Neural progenitor cell (in vitro differentiated cells): ENCODE measurements around the gene CHCT1. TPM values are rescaled to one million over a fixed set of nuclear protein-coding genes. Genes with fewer than 3 reads are reported as not detected.

Experiments
- DNase-seq: peaks from one replicate; pipeline ENCODE4 v3.0.0-alpha.2; 2016; ENCODE audit warnings: low spot score
- H2AFZ ChIP-seq: fragments of 200-600 bp; sonication (generic); replicated peaks from 2 replicates; pipeline ENCODE4 v1.6.1; 2016; ENCODE audit warnings: antibody characterized with exemption
- H3F3A ChIP-seq: fragments of 200-600 bp; sonication (generic); 2 replicates; pipeline ENCODE4 v1.6.1; 2016; ENCODE audit warnings: antibody characterized with exemption, low read depth
- H3K27ac ChIP-seq: fragments of 200-600 bp; sonication (generic); 2 replicates; pipeline ENCODE4 v1.5.1; 2016; ENCODE audit warnings: mild to moderate bottlenecking
- H3K27me3 ChIP-seq: fragments of 200-600 bp; sonication (generic); 2 replicates; pipeline ENCODE4 v1.6.1; 2016; ENCODE audit warnings: mild to moderate bottlenecking, moderate library complexity
- H3K36me3 ChIP-seq: fragments of 200-600 bp; sonication (generic); 2 replicates; pipeline ENCODE4 v1.5.1; 2016
- H3K4me1 ChIP-seq: fragments of 200-600 bp; sonication (generic); 2 replicates; pipeline ENCODE4 v1.6.1; 2016; ENCODE audit warnings: mixed run types
- H3K4me2 ChIP-seq: fragments of 200-600 bp; sonication (generic); 2 replicates; pipeline ENCODE4 v1.6.1; 2016
- H3K4me3 ChIP-seq: fragments of 200-600 bp; sonication (generic); 2 replicates; pipeline ENCODE4 v1.5.1; 2016
- H3K79me2 ChIP-seq: fragments of 200-600 bp; sonication (generic); 2 replicates; pipeline ENCODE4 v1.6.1; 2016; ENCODE audit warnings: low read depth
- H3K9ac ChIP-seq: fragments of 200-600 bp; sonication (generic); 2 replicates; pipeline ENCODE4 v1.6.1; 2016
- H3K9me3 ChIP-seq: fragments of 200-600 bp; sonication (generic); 2 replicates; pipeline ENCODE4 v1.5.1; 2016; ENCODE audit warnings: low read depth
- H4K20me1 ChIP-seq: fragments of 200-600 bp; sonication (generic); 2 replicates; pipeline ENCODE4 v1.6.1; 2016; ENCODE audit warnings: low read depth
- H3K27ac Mint-ChIP-seq: 3 replicates; pipeline ENCODE4 v1.8.0; 2021; ENCODE audit warnings: mixed read lengths
- H3K27me3 Mint-ChIP-seq: 2 replicates; pipeline ENCODE4 v1.8.0; 2022; ENCODE audit warnings: low read depth, mild to moderate bottlenecking, inconsistent platforms, moderate library complexity, mixed read lengths; ENCODE audit not compliant: insufficient read depth
- H3K36me3 Mint-ChIP-seq: 3 replicates; pipeline ENCODE4 v1.8.0; 2021; ENCODE audit warnings: mixed read lengths
- H3K4me1 Mint-ChIP-seq: 3 replicates; pipeline ENCODE4 v1.8.0; 2021; ENCODE audit warnings: mixed read lengths
- H3K4me3 Mint-ChIP-seq: 3 replicates; pipeline ENCODE4 v1.8.0; 2021; ENCODE audit warnings: mild to moderate bottlenecking, moderate library complexity, mixed read lengths
- H3K9me3 Mint-ChIP-seq: 3 replicates; pipeline ENCODE4 v1.8.0; 2020; ENCODE audit warnings: mixed read lengths
- CTCF ChIP-seq: fragments of 200-600 bp; sonication (generic); IDR thresholded peaks from 2 replicates; pipeline ENCODE4 v1.5.1; 2017; ENCODE audit warnings: antibody characterized with exemption, mild to moderate bottlenecking
- EZH2 ChIP-seq: fragments of 200-600 bp; sonication (generic); IDR thresholded peaks from 2 replicates; pipeline ENCODE4 v1.6.1; 2017; ENCODE audit warnings: antibody characterized with exemption, mild to moderate bottlenecking, moderate library complexity
- EZH2phosphoT487 ChIP-seq: fragments of 200-600 bp; sonication (generic); IDR thresholded peaks from 2 replicates; pipeline ENCODE4 v1.6.1; 2017; ENCODE audit warnings: antibody characterized with exemption
- total RNA-seq: library from RNA; depleted of rRNA; stranded (reverse); fragments of >200 nt; gene quantifications from 2 replicates; pipeline ENCODE4 v1.2.3, GENCODE V29; 2015; ENCODE audit warnings: low replicate concordance

The CHCT1 gene
- total RNA-seq, 1 donor from 2014 or later, result not detected

DNA sequence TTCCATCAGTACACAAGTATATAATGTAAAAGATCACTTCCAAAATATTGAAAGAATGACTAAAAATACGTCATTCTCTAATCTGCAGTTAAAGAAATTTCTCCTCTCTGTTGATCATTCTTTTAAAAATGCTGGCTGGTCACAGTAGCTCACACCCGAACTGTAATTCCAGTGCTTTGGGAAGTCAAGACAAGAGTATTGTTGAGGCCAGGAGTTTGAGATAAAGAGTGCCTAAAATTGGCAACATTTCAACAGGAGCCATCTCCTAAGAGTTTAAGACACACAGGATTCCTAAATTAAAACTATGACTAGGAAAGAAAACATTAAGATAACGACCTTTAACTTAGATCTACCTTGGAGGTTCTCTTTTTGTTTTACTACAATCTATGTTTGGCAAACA is 25.9 kb upstream of the CHCT1 start:
- Mint-ChIP-seq H3K27me3 (peaks cover 7% of the 10 kb centered on the region), H3K4me3 (no peak overlapping the region), H3K9me3 (no peaks in the 10 kb centered on the region), H3K27ac (no peak overlapping the region), H3K4me1 (peaks cover 13% of the 10 kb centered on the region), H3K36me3 (no peaks in the 10 kb centered on the region)
- Histone ChIP-seq H3K9me3 (no peaks in the 10 kb centered on the region), H3K36me3 (no peaks in the 10 kb centered on the region), H3K27me3 (no peaks in the 10 kb centered on the region), H3K4me2 (no peak overlapping the region), H3K4me1 (peaks cover 7% of the 10 kb centered on the region), H3K9ac (no peak overlapping the region), H3F3A (peaks cover 20% of the 10 kb centered on the region), H3K4me3 (no peak overlapping the region), H4K20me1 (no peaks in the 10 kb centered on the region), H3K27ac (no peak overlapping the region), H3K79me2 (peaks cover 3% of the 10 kb centered on the region), H2AFZ (no peak overlapping the region)
- DNase-seq, result no peak
- TF ChIP-seq CTCF, result no peak
- no peak for TF ChIP-seq EZH2
- no peak for TF ChIP-seq EZH2phosphoT487

DNA sequence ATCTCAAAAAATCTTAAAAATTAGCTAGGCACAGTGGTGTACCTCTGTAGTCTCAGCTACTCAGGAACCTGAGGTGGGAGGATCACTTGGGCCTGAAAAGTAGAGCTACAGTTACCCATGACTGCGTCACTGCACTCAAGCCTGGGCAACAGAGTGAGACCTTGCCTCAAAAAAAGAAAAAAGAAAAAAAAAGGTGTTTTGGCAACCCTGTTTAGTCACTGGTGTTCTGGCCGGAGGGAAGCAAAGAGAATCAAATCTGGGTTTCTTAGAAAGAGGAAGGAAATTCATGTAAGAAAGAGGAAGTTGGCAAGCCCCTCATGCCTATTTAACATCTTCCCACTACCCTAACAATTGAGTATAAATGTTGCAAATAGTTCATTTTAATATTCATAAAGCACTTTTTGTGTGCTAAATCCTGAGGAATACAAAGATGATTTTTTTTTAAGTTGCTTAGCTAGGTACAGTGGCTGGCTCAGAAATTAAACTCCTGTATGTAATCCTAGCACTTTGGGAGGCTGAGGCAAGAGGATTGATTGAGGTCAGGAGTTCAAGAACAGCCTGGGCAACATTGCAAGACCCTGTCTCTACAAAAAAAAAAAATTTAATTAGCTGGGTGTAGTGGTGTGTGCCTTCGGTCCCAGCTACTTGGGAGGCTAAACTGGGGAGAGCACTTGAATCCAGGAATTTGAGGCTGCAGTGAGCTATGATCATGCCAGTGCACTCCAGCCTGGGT is 23.9 kb upstream of the CHCT1 start:
- Histone ChIP-seq H3K9ac (no peak overlapping the region), H3K4me3 (no peak overlapping the region), H3K9me3 (no peaks in the 10 kb centered on the region), H3K36me3 (no peaks in the 10 kb centered on the region), H3K4me1 (peaks cover under 1% of the 10 kb centered on the region), H2AFZ (no peak overlapping the region), H3K27ac (no peak overlapping the region), H3K79me2 (no peaks in the 10 kb centered on the region), H3K27me3 (no peaks in the 10 kb centered on the region), H4K20me1 (no peaks in the 10 kb centered on the region), H3F3A (peaks cover 2% of the 10 kb centered on the region), H3K4me2 (no peak overlapping the region)
- Mint-ChIP-seq H3K4me1 (peaks cover 5% of the 10 kb centered on the region), H3K4me3 (no peak overlapping the region), H3K36me3 (no peaks in the 10 kb centered on the region), H3K9me3 (no peaks in the 10 kb centered on the region), H3K27ac (no peak overlapping the region), H3K27me3 (peaks cover 3% of the 10 kb centered on the region)
- no peak for DNase-seq
- no peak for TF ChIP-seq EZH2
- no peak for TF ChIP-seq CTCF
- TF ChIP-seq EZH2phosphoT487, result no peak

DNA sequence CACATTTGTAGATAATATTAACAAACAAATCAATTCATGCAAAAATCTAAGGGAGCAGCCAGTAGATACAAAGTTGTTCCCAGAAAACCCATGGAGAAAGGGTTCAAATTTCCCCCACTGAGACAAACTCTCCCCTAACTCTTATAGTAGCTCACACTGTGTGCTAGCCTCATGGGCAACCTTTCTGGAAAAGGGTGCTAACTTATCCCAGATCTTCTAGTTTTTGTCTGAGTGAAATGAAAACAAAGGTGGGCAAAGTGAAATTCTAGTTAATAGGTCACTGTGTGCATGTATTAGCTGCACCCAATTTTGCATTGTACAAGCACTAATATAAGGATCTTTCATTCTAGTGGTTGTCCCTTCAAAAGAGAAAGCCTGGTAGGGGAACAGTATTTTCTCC is 20.5 kb upstream of the CHCT1 start:
- no peak overlapping the region for H3K4me3 ChIP-seq
- peaks cover 2% of the 10 kb centered on the region for H3K27me3 Mint-ChIP-seq
- peaks cover 12% of the 10 kb centered on the region for H3F3A ChIP-seq
- H3K4me3 Mint-ChIP-seq, result no peak overlapping the region
- H3K79me2 ChIP-seq, result no peaks in the 10 kb centered on the region
- no peaks in the 10 kb centered on the region for H3K27me3 ChIP-seq
- no peak overlapping the region for H2AFZ ChIP-seq
- peaks cover 6% of the 10 kb centered on the region for H3K4me1 Mint-ChIP-seq
- H3K36me3 ChIP-seq, result no peaks in the 10 kb centered on the region
- H3K27ac ChIP-seq, result no peak overlapping the region
- no peaks in the 10 kb centered on the region for H3K9me3 Mint-ChIP-seq
- H3K9me3 ChIP-seq, result no peaks in the 10 kb centered on the region
- DNase-seq, result no peak
- H3K36me3 Mint-ChIP-seq, result no peaks in the 10 kb centered on the region
- no peak overlapping the region for H3K27ac Mint-ChIP-seq
- no peak overlapping the region for H3K4me2 ChIP-seq
- no peak overlapping the region for H3K9ac ChIP-seq
- H3K4me1 ChIP-seq, result peaks cover 13% of the 10 kb centered on the region
- TF ChIP-seq CTCF, result no peak
- no peak for TF ChIP-seq EZH2phosphoT487
- no peak for TF ChIP-seq EZH2
- H4K20me1 ChIP-seq, result no peaks in the 10 kb centered on the region
